Right atrium auricular region (tissue), 2 donors: ENCODE data around the gene DNAH3. TPM values are rescaled to one million over a fixed set of nuclear protein-coding genes. Genes with fewer than 3 reads are reported as not detected.
"Not testable (repeated sequence)": the region's sequence is repeated elsewhere in the genome, so short reads cannot be mapped to it uniquely, and the experiment has no call there.

Source experiments
- DNase-seq: peaks from one replicate; pipeline ENCODE4 v3.0.0-alpha.2; 2019; ENCODE audit warnings: low spot score
- H3K27ac ChIP-seq, 2 donors: fragments of 200-600 bp; sonication (generic); 1 replicate in 1 of 2; 2 replicates in 1 of 2; pipeline ENCODE4 v1.5.1; 2016 to 2019
- H3K27me3 ChIP-seq, 2 donors: fragments of 200-600 bp; sonication (generic); one replicate each; pipeline versions ENCODE4 v1.5.1 to v1.6.0; 2017 to 2019
- H3K36me3 ChIP-seq: fragments of 200-600 bp; sonication (generic); one replicate; pipeline ENCODE4 v1.5.1; 2016
- H3K4me1 ChIP-seq, 2 donors: fragments of 200-600 bp; sonication (generic); one replicate each; pipeline versions ENCODE4 v1.5.1 to v1.6.0; 2017 to 2019
- H3K4me3 ChIP-seq, 2 donors: fragments of 200-600 bp; sonication (generic); 1 replicate in 1 of 2; 2 replicates in 1 of 2; pipeline ENCODE4 v1.5.1; 2017 to 2019; ENCODE audit warnings: mild to moderate bottlenecking in 1 of 2, moderate library complexity in 1 of 2
- H3K9me3 ChIP-seq, 2 donors: fragments of 200-600 bp; sonication (generic); one replicate each; pipeline ENCODE4 v1.5.1; 2019
- total RNA-seq, 2 donors: library from RNA; depleted of rRNA; stranded (reverse); fragments of >200 nt; gene quantifications; one replicate each; pipeline ENCODE4 v1.1.0, GENCODE V29; 2016
- TF ChIP-seq, protein P1 (sequence below), 2 donors: fragments of 200-600 bp; sonication (generic); IDR thresholded peaks; one replicate each; pipeline ENCODE4 v1.5.1; 2019; ENCODE audit warnings: antibody characterized with exemption in 2 of 2

Gene DNAH3
- total RNA-seq, 2 donors from 2014 or later, result 0.20 TPM; not detected in 1

DNA sequence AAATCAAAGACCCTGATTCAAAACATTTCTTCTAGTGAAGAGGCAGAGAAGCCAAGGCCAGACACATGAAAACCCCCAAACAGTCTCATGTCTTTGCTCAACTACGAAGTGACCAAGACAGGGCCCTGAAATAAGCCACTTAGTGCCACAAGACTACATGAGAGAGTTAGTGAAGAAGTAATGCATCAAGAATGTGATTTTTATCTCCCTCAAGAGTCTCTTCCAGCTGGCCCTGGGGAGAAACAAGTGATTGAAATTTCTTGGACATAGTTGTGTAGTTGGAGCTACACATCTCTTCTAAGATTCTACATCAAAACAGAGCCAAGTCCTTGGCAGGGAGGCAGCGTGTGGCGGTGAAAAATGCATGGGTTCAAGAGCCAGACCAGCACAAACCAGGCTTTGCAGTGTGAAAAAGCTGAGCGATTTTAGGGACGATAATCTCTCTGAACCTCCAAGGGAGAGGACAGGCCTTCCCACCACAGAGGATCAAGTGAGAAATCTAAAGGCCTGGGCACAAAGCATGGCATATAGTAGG, 219.5 kb downstream of the DNAH3 start:
- DNase-seq, result no peak
- H3K4me3 ChIP-seq, result no peak overlapping the region
- no peaks in the 10 kb centered on the region for H3K27me3 ChIP-seq
- peak overlapping the region; percentile 70 to 76 for H3K27ac ChIP-seq
- H3K9me3 ChIP-seq, result no peaks in the 10 kb centered on the region
- H3K36me3 ChIP-seq, result no peaks in the 10 kb centered on the region
- TF ChIP-seq, protein P1, sequence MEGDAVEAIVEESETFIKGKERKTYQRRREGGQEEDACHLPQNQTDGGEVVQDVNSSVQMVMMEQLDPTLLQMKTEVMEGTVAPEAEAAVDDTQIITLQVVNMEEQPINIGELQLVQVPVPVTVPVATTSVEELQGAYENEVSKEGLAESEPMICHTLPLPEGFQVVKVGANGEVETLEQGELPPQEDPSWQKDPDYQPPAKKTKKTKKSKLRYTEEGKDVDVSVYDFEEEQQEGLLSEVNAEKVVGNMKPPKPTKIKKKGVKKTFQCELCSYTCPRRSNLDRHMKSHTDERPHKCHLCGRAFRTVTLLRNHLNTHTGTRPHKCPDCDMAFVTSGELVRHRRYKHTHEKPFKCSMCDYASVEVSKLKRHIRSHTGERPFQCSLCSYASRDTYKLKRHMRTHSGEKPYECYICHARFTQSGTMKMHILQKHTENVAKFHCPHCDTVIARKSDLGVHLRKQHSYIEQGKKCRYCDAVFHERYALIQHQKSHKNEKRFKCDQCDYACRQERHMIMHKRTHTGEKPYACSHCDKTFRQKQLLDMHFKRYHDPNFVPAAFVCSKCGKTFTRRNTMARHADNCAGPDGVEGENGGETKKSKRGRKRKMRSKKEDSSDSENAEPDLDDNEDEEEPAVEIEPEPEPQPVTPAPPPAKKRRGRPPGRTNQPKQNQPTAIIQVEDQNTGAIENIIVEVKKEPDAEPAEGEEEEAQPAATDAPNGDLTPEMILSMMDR (IDR thresholded peaks at IDR 0.05), result no peak
- H3K4me1 ChIP-seq, result peaks cover 0 to 7% of the 10 kb centered on the region in 2 donors

DNA sequence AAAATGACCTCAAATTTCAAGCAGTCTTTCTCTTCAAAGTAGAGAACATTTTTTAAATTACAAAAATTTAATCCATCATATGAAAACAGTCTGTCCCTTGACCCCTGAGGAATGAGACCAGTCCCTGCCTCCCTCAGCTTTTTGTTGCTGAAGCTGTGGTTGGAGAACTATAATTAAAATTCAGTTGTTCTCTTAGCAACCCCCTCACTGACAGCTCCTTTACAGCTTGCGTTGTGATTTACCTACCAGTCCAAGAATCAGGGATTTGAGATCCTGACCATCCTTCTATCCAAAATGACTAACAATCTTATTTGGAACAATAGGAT, 220.3 kb downstream of the DNAH3 start:
- DNase-seq, result no peak
- TF ChIP-seq, protein P1 (IDR thresholded peaks at IDR 0.05), result no peak
- peak overlapping the region; percentile 70 to 76 for H3K27ac ChIP-seq

DNA sequence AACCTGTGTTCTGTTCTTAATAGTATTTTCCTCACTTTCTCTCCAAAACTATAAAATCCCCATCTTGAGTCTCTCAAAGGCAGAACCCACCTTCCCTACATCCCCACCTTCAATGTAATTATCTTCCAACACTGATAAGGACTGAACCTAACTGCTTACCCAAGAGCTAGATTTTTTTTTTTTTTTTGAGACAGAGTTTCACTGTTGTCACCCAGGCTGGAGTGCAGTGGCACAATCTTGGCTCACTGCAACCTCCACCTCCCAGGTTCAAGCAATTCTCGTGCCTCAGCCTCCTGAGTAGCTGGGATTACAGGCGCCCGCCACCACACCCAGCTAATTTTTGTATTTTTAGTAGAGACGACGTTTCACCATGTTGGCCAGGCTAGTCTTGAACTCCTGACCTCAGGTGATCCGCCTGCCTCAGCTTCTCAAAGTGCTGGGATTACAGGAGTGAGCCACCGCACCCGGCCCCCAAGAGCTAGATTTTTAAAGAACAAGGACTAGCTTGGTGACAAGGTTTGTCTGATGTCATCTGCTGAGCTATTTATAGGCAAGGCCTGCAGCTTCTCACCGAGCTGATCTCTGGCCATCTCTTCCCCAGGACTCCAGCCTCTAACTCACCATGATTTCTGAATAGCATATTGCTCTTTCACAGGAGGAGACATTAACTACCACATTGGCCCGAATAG, 220.8 kb downstream of the DNAH3 start:
- H3K27ac ChIP-seq, result peak overlapping the region; percentile 70 to 76
- H3K9me3 ChIP-seq, DNase-seq, H3K4me3 ChIP-seq, H3K4me1 ChIP-seq, H3K27me3 ChIP-seq, H3K36me3 ChIP-seq: not testable (repeated sequence)

More for the DNA sequence above, 220.3 kb downstream of the DNAH3 start:
- Histone ChIP-seq H3K36me3 (no peaks in the 10 kb centered on the region), H3K4me3 (no peak overlapping the region), H3K27me3 (no peaks in the 10 kb centered on the region), H3K4me1 (peaks cover 0 to 7% of the 10 kb centered on the region in 2 donors), H3K9me3 (no peaks in the 10 kb centered on the region)

DNA sequence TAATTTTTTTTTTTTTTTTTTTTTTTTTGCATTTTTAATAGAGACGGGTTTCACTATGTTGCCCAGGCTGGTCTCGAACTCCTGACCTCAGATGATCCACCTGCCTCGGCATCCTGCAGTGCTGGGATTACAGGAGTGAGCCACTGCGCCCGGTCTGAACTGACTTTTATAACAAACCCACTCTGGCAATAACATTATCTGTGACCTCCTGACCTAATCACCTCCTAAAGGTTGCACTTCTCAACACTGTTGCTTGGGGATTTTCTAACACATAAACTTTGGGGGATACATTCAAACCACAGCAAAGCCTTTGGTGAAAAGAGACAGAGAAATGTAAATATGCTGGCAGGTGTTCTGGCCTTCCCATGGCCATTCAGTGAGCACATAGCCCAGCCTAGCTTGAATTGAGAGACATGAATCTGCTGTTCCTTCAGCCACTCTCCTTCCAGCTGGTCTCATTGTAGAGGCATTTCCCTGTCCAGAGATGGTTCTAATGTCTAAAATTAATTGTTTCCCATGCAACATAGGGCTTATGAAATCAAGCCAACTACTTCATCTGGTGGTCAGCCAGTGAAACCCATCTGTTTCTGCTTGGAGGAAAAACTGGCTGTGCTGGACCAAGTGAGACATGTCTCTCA, 221.8 kb downstream of the DNAH3 start:
- peak overlapping the region; percentile 70 to 76 for H3K27ac ChIP-seq
- H3K27me3 ChIP-seq, result no peaks in the 10 kb centered on the region

DNA sequence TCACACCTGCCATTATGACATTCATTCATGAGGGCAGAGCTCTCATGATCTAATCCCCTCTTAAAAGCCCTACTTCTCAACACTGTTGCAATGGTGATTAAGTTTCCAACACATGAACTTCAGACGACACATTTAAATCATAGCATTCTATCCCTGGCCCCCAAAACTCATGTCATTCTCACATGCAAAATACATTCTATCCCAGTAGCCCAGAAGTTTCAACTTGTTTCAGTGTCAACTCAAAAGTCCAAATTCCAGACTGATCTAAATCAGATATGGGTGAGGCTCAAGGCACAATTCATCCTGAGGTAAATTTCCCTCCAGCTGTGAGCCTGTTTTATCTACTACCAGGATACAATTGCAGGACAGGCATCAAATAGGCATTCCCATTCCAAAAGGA, 224.9 kb downstream of the DNAH3 start:
- Histone ChIP-seq H3K9me3 (no peaks in the 10 kb centered on the region), H3K27me3 (no peaks in the 10 kb centered on the region), H3K4me1 (peaks cover 0 to 7% of the 10 kb centered on the region in 2 donors), H3K36me3 (peaks cover 13% of the 10 kb centered on the region), H3K27ac (no peak overlapping the region), H3K4me3 (no peak overlapping the region)
- TF ChIP-seq, protein P1 (IDR thresholded peaks at IDR 0.05), result no peak
- no peak for DNase-seq

More for the DNA sequence above, 221.8 kb downstream of the DNAH3 start:
- TF ChIP-seq, protein P1 (IDR thresholded peaks at IDR 0.05), result no peak
- DNase-seq, result no peak
- H3K4me3 ChIP-seq, result no peak overlapping the region
- H3K9me3 ChIP-seq, result no peaks in the 10 kb centered on the region
- H3K36me3 ChIP-seq, result peaks cover 4% of the 10 kb centered on the region
- H3K4me1 ChIP-seq, result peaks cover 0 to 7% of the 10 kb centered on the region in 2 donors

DNA sequence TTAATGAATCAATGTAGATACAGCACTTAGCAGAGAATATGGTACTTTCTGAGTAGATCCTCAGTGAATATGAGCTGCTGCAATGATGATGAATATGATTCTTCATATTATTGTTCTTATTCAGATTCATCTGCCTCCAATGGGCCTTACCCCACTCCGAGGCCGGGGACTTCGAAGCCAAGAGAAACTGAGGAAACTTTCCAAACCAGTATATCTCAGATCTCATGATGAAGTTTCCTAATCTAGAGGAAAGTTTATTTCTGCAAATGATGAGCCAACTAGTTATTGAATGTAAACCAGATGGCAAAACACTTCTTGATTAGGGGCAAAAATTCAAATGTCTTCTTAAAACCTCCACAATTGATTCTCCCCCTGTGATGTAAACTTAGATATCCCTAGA, 226.8 kb downstream of the DNAH3 start:
- Histone ChIP-seq H3K9me3 (no peaks in the 10 kb centered on the region), H3K27me3 (no peaks in the 10 kb centered on the region), H3K36me3 (peaks cover 17% of the 10 kb centered on the region), H3K4me3 (no peak overlapping the region), H3K4me1 (peaks cover 0 to 3% of the 10 kb centered on the region in 2 donors), H3K27ac (no peak overlapping the region)
- TF ChIP-seq, protein P1 (IDR thresholded peaks at IDR 0.05), result no peak
- no peak for DNase-seq
